Measurements from ENCODE around the gene TNFAIP2. TPM values are rescaled to one million over a fixed set of nuclear protein-coding genes. Genes with fewer than 3 reads are reported as not detected.
A peak's percentile ranks its signal among the peaks of the same experiment; 100 is the strongest.

The TNFAIP2 gene
- total RNA-seq, 1 experiment from 2014 or later = 87.3 TPM

- CTCF ChIA-PET = interaction anchor here (1.4 kb wide), 1 partner anchor 25 kb away, joined by 5 read pairs; no protein-coding TSS in a partner anchor
- POLR2A ChIA-PET (ENCODE audit: unreplicated experiment) = interaction anchor here (0.5 kb wide), 1 partner anchor 206 kb away, joined by 9 read pairs; no protein-coding TSS in a partner anchor
- Histone ChIP-seq H3K79me2 (ENCODE audit: low read length) (peaks cover 25% of the 10 kb centered on the region), H3K4me1 (ENCODE audit: insufficient read depth, low read length) (peaks cover 47% of the 10 kb centered on the region), H3K9me2 (replicated peaks; ENCODE audit: low read length) (no peaks in the 10 kb centered on the region), H3K4me2 (ENCODE audit: low read length) (peak overlapping the region; percentile 73), H2AFZ (ENCODE audit: low read length) (no peak overlapping the region), H3K27ac (ENCODE audit: low read length) (peak overlapping the region; percentile 73), H3K36me3 (ENCODE audit: low read depth, low read length) (peaks cover 25% of the 10 kb centered on the region), H3K4me3 (ENCODE audit: low read length) (peak overlapping the region; percentile 32; the same call in 1 of the 2 replicates), H3K9me3 (ENCODE audit: low read length) (no peaks in the 10 kb centered on the region), H3K9ac (ENCODE audit: low read length) (no peak overlapping the region), H3K27me3 (ENCODE audit: low read length) (no peaks in the 10 kb centered on the region), H4K20me1 (ENCODE audit: low read length) (0 out of 2 replicates have a peak, but pooled peaks cover 6% of the 10 kb centered on the region), H3F3A (ENCODE audit: low read length, unreplicated experiment) (peaks cover 3% of the 10 kb centered on the region)
- TF ChIP-seq CTCF (conservative IDR thresholded peaks at IDR 0.05; ENCODE audit: low read depth, low read length) (no peak), EZH2 (IDR thresholded peaks at IDR 0.05; ENCODE audit: low read length, unreplicated experiment) (no peak)
- DNase-seq (no peak), ATAC-seq (no peak)
- intact Hi-C loops (cut with micrococcal nuclease) = no loop called here
- BruUV-seq (replicated peaks) = no TSS peak
Observed at GRCh38 chr14:103130017-103130764, 6.9 kb downstream of the TNFAIP2 start.

GRCh38 chr14:103130965-103131364 lies 7.7 kb downstream of the TNFAIP2 start:
- POLR2A ChIA-PET (ENCODE audit: unreplicated experiment) = no interaction called here
- intact Hi-C loops (cut with micrococcal nuclease) = no loop called here
- H3F3A ChIP-seq (ENCODE audit: low read length, unreplicated experiment) = peaks cover 3% of the 10 kb centered on the region
- H3K27ac ChIP-seq (ENCODE audit: low read length) = peak overlapping the region; percentile 73; the same call in 1 of the 2 replicates
- peak; percentile 65 for DNase-seq
- H4K20me1 ChIP-seq (ENCODE audit: low read length) = 0 out of 2 replicates have a peak, but pooled peaks cover 4% of the 10 kb centered on the region
- H3K4me2 ChIP-seq (ENCODE audit: low read length) = peak overlapping the region; percentile 73; the same call in 1 of the 2 replicates
- TF ChIP-seq EZH2phosphoT487 (IDR thresholded peaks at IDR 0.05; ENCODE audit: borderline replicate concordance, low read length) (no peak), CTCF (conservative IDR thresholded peaks at IDR 0.05; ENCODE audit: low read depth, low read length) (no peak), EZH2 (IDR thresholded peaks at IDR 0.05; ENCODE audit: low read length, unreplicated experiment) (no peak)
- H2AFZ ChIP-seq (ENCODE audit: low read length) = no peak overlapping the region
- no peak for ATAC-seq
- BruUV-seq (replicated peaks) = no TSS peak
- H3K27me3 ChIP-seq (ENCODE audit: low read length) = no peaks in the 10 kb centered on the region
- H3K79me2 ChIP-seq (ENCODE audit: low read length) = peaks cover 17% of the 10 kb centered on the region
- H3K9me3 ChIP-seq (ENCODE audit: low read length) = no peaks in the 10 kb centered on the region
- peaks cover 28% of the 10 kb centered on the region for H3K36me3 ChIP-seq (ENCODE audit: low read depth, low read length)
- H3K9ac ChIP-seq (ENCODE audit: low read length) = no peak overlapping the region
- H3K4me3 ChIP-seq (ENCODE audit: low read length) = no peak overlapping the region
- H3K4me1 ChIP-seq (ENCODE audit: insufficient read depth, low read length) = peaks cover 49% of the 10 kb centered on the region
- H3K9me2 ChIP-seq (replicated peaks; ENCODE audit: low read length) = no peaks in the 10 kb centered on the region
- CTCF ChIA-PET = interaction anchor here (0.6 to 1.4 kb wide), 2 partner anchors 26 to 145 kb away, joined by 5 to 7 read pairs; no protein-coding TSS in a partner anchor

- peaks cover 3% of the 10 kb centered on the region for H3F3A ChIP-seq (ENCODE audit: low read length, unreplicated experiment)
- H3K4me1 ChIP-seq (ENCODE audit: insufficient read depth, low read length) = peaks cover 50% of the 10 kb centered on the region
Observed at GRCh38 chr14:103131580-103131979, 8.3 kb downstream of the TNFAIP2 start.

More at GRCh38 chr14:103131580-103131979, 8.3 kb downstream of the TNFAIP2 start:
- Histone ChIP-seq H3K9me2 (replicated peaks; ENCODE audit: low read length) (no peaks in the 10 kb centered on the region), H3K27ac (ENCODE audit: low read length) (no peak overlapping the region), H3K4me2 (ENCODE audit: low read length) (no peak overlapping the region), H4K20me1 (ENCODE audit: low read length) (no peaks in the 10 kb centered on the region), H3K27me3 (ENCODE audit: low read length) (no peaks in the 10 kb centered on the region), H3K9ac (ENCODE audit: low read length) (no peak overlapping the region), H2AFZ (ENCODE audit: low read length) (no peak overlapping the region), H3K79me2 (ENCODE audit: low read length) (peaks cover 11% of the 10 kb centered on the region), H3K9me3 (ENCODE audit: low read length) (no peaks in the 10 kb centered on the region), H3K4me3 (ENCODE audit: low read length) (no peak overlapping the region), H3K36me3 (ENCODE audit: low read depth, low read length) (peaks cover 28% of the 10 kb centered on the region)
- BruUV-seq (replicated peaks) = no TSS peak
- TF ChIP-seq EZH2phosphoT487 (IDR thresholded peaks at IDR 0.05; ENCODE audit: borderline replicate concordance, low read length) (no peak), CTCF (conservative IDR thresholded peaks at IDR 0.05; ENCODE audit: low read depth, low read length) (no peak), EZH2 (IDR thresholded peaks at IDR 0.05; ENCODE audit: low read length, unreplicated experiment) (no peak)
- DNase-seq = no peak
- POLR2A ChIA-PET (ENCODE audit: unreplicated experiment) = no interaction called here
- CTCF ChIA-PET = interaction anchor here (0.6 to 1.4 kb wide), 2 partner anchors 27 to 145 kb away, joined by 5 to 7 read pairs; no protein-coding TSS in a partner anchor
- ATAC-seq = no peak
- intact Hi-C loops (cut with micrococcal nuclease) = no loop called here

Data from PC-3 (cell line).